B cell (primary cell): ENCODE measurements around the gene ADRA2C. TPM values are rescaled to one million over a fixed set of nuclear protein-coding genes. Genes with fewer than 3 reads are reported as not detected.

Source experiments
- ATAC-seq: fragments of 200-7000 bp; cut with Tn5 transposase; one replicate; pipeline ENCODE4 v1.10.0; 2021; ENCODE audit warnings: low read depth, mild to moderate bottlenecking, moderate number of reproducible peaks, moderate library complexity
- CTCF ChIA-PET: fragments of 350-600 bp; sonication (Branson Sonifier 250); formaldehyde crosslinking; loops from one replicate; lab custom pipeline; 2021; ENCODE audit warnings: antibody characterized with exemption, inconsistent platforms; lab: Charles Lee
- POLR2A ChIA-PET: fragments of 350-600 bp; sonication (Branson Sonifier 250); formaldehyde crosslinking; loops from one replicate; lab custom pipeline; 2021; ENCODE audit warnings: antibody characterized with exemption; lab: Charles Lee
- DNase-seq: peaks from one replicate; pipeline ENCODE4 v3.0.0; 2013
- H2AFZ ChIP-seq: 2 replicates; pipeline ENCODE4 v1.6.1; 2012; ENCODE audit warnings: mild to moderate bottlenecking, low read depth, low read length; ENCODE audit not compliant: insufficient read depth, poor library complexity, severe bottlenecking
- H3K27ac ChIP-seq, 2 donors: 1 replicate in 1 of 2; 2 replicates in 1 of 2; pipeline ENCODE4 v1.5.1; 2012 to 2013; ENCODE audit warnings: low read length in 2 of 2, mild to moderate bottlenecking in 2 of 2, moderate library complexity in 1 of 2
- H3K27me3 ChIP-seq, 4 experiments: fragments of 200-600 bp in 1 of 4; sonication (generic) in 1 of 4; replicated peaks in 1 of 4; 1 replicate in 2 of 4; 2 replicates in 2 of 4; pipeline versions ENCODE4 v1.6.1 to v1.7.0; 2013 to 2016; ENCODE audit warnings: low read length in 3 of 4, mild to moderate bottlenecking in 2 of 4, mixed read lengths in 1 of 4, moderate library complexity in 1 of 4; ENCODE audit not compliant: insufficient read depth in 4 of 4, control insufficient read depth in 3 of 4; ENCODE audit errors: control extremely low read depth in 1 of 4
- H3K36me3 ChIP-seq, 2 experiments: replicated peaks in 1 of 2; 1 replicate in 1 of 2; 2 replicates in 1 of 2; pipeline versions ENCODE4 v1.6.1 to v1.7.1; 2013; ENCODE audit warnings: low read length in 1 of 2; ENCODE audit not compliant: insufficient read depth in 2 of 2, control insufficient read depth in 1 of 2; ENCODE audit errors: control extremely low read depth in 1 of 2, extremely low read depth in 1 of 2
- H3K4me1 ChIP-seq, 2 donors: fragments of 200-600 bp in 1 of 2; sonication (generic) in 1 of 2; 1 replicate in 1 of 2; 2 replicates in 1 of 2; pipeline versions ENCODE4 v1.5.1 to v1.6.1; 2013 to 2017; ENCODE audit warnings: low read length in 2 of 2; ENCODE audit not compliant: control insufficient read depth in 2 of 2, insufficient read depth in 2 of 2
- H3K4me2 ChIP-seq: replicated peaks from 2 replicates; pipeline ENCODE3; 2012; ENCODE audit warnings: mild to moderate bottlenecking, low read depth, low read length; ENCODE audit not compliant: poor library complexity, severe bottlenecking
- H3K4me3 ChIP-seq, 5 experiments: fragments of 200-600 bp in 1 of 5; sonication (generic) in 1 of 5; 1 replicate in 3 of 5; 2 replicates in 2 of 5; pipeline versions ENCODE4 v1.5.1 to v1.7.0; 2011 to 2016; ENCODE audit warnings: low read length in 4 of 5, mild to moderate bottlenecking in 4 of 5, low read depth in 2 of 5, control low read depth in 1 of 5, moderate library complexity in 1 of 5; ENCODE audit not compliant: insufficient read depth in 1 of 5; ENCODE audit errors: control extremely low read depth in 1 of 5, extremely low read depth in 1 of 5
- H3K79me2 ChIP-seq: fragments of 200-600 bp; sonication (generic); one replicate; pipeline ENCODE4 v1.6.0; 2016; ENCODE audit warnings: low read length; ENCODE audit not compliant: control insufficient read depth, insufficient read depth
- H3K9ac ChIP-seq: fragments of 200-600 bp; sonication (generic); 2 replicates; pipeline ENCODE4 v1.6.1; 2017; ENCODE audit warnings: mild to moderate bottlenecking, low read length, moderate library complexity
- H3K9me3 ChIP-seq, 3 donors: one replicate each; pipeline versions ENCODE4 v1.6.1 to v1.7.1; 2013; ENCODE audit warnings: low read length in 2 of 3; ENCODE audit not compliant: control insufficient read depth in 2 of 3, insufficient read depth in 1 of 3; ENCODE audit errors: control extremely low read depth in 1 of 3
- H4K20me1 ChIP-seq: 2 replicates; pipeline ENCODE4 v1.6.0; 2012; ENCODE audit warnings: mild to moderate bottlenecking, low read length; ENCODE audit not compliant: insufficient read depth, control insufficient read depth, poor library complexity, severe bottlenecking
- H3K27ac Mint-ChIP-seq: one replicate; pipeline ENCODE4 v1.8.0; 2021; ENCODE audit warnings: mixed read lengths
- H3K27me3 Mint-ChIP-seq: one replicate; pipeline ENCODE4 v1.8.0; 2021; ENCODE audit warnings: mixed read lengths
- H3K4me1 Mint-ChIP-seq: one replicate; pipeline ENCODE4 v1.8.0; 2021; ENCODE audit warnings: mixed read lengths
- H3K4me3 Mint-ChIP-seq: one replicate; pipeline ENCODE4 v1.8.0; 2021; ENCODE audit warnings: mixed read lengths
- H3K9me3 Mint-ChIP-seq: one replicate; pipeline ENCODE4 v1.8.0; 2022; ENCODE audit warnings: mixed read lengths; ENCODE audit not compliant: insufficient read depth
- CTCF ChIP-seq: fragments of 200-600 bp; IDR thresholded peaks from one replicate; pipeline ENCODE4 v1.8.0; 2022; ENCODE audit warnings: antibody characterized with exemption, mild to moderate bottlenecking
- EZH2 ChIP-seq: IDR thresholded peaks from 2 replicates; pipeline ENCODE4 v1.6.1; 2012; ENCODE audit warnings: borderline replicate concordance, low read depth, mild to moderate bottlenecking, moderate library complexity, low read length; ENCODE audit not compliant: insufficient read depth, poor library complexity, severe bottlenecking
- WGBS: methylation state at CpG from one replicate; pipeline ENCODE4 v1.1.5; 2013; ENCODE audit warnings: missing lambda C conversion rate; ENCODE audit not compliant: insufficient coverage; 5-methylcytosine and 5-hydroxymethylcytosine counted together
- intact Hi-C: fragments of 100-400 bp; cut with micrococcal nuclease; formaldehyde crosslinking; loops from one replicate; pipeline ENCODE4 v1.10.0; 2022
- polyA plus RNA-seq: library from polyadenylated mRNA; depleted of rRNA; stranded (reverse); fragments of >200 nt; gene quantifications from 2 replicates; pipeline ENCODE4 v1.2.3, GENCODE V29; 2012
- total RNA-seq, 2 donors: library from RNA; stranded (reverse); fragments of 120-200 nt in 1 of 2; gene quantifications; 1 replicate in 1 of 2; 2 replicates in 1 of 2; pipeline versions ENCODE4 v1.2.3 to v1.2.4, GENCODE V29; 2013 to 2022

Gene ADRA2C
- total and polyA plus RNA-seq, 2 donors (not counting 1 experiment from before 2014, with no cell fraction given), result not detected

- intact Hi-C loops, result no loop called here
- Mint-ChIP-seq H3K4me1 (no peaks in the 10 kb centered on the region), H3K4me3 (no peak overlapping the region), H3K27me3 (no peaks in the 10 kb centered on the region), H3K9me3 (peaks cover 4% of the 10 kb centered on the region), H3K27ac (no peak overlapping the region)
- H3K36me3 ChIP-seq, result no peaks in the 10 kb centered on the region
- CTCF ChIA-PET, result no interaction called here
- H4K20me1 ChIP-seq, result no peaks in the 10 kb centered on the region
- no peak overlapping the region for H2AFZ ChIP-seq
- POLR2A ChIA-PET, result no interaction called here
- H3K4me1 ChIP-seq, result no peaks in the 10 kb centered on the region
- DNase-seq (no peak), ATAC-seq (no peak)
- no peak overlapping the region for H3K4me3 ChIP-seq
- no peak overlapping the region for H3K9ac ChIP-seq
- TF ChIP-seq EZH2 (no peak), CTCF (no peak)
- no peaks in the 10 kb centered on the region for H3K79me2 ChIP-seq
- WGBS, result 87% methylated on average over 6 of the region's 13 CpGs
- no peaks in the 10 kb centered on the region for H3K27me3 ChIP-seq
- H3K9me3 ChIP-seq, result peaks cover 0 to 23% (median 7%) of the 10 kb centered on the region in 3 donors
- H3K4me2 ChIP-seq, result no peak overlapping the region
- H3K27ac ChIP-seq, result no peak overlapping the region
These were observed 33.3 kb downstream of the ADRA2C start for GRCh38 chr4:3799496-3799895.

GRCh38 chr4:3800351-3800750 is 34.2 kb downstream of the ADRA2C start:
- Histone ChIP-seq H3K4me2 (no peak overlapping the region), H3K4me3 (no peak overlapping the region), H3K4me1 (no peaks in the 10 kb centered on the region), H3K9me3 (peaks cover 0 to 23% (median 5%) of the 10 kb centered on the region in 3 donors), H4K20me1 (no peaks in the 10 kb centered on the region), H3K27ac (no peak overlapping the region), H3K27me3 (no peaks in the 10 kb centered on the region), H3K79me2 (no peaks in the 10 kb centered on the region), H2AFZ (no peak overlapping the region), H3K9ac (no peak overlapping the region), H3K36me3 (no peaks in the 10 kb centered on the region)
- intact Hi-C loops, result no loop called here
- H3K4me3 Mint-ChIP-seq, result no peak overlapping the region
- DNase-seq (no peak), ATAC-seq (no peak)
- no peak for TF ChIP-seq EZH2
- no peak for TF ChIP-seq CTCF
- 74% methylated on average over 12 of the region's 12 CpGs for WGBS
- ChIA-PET POLR2A (no interaction called here), CTCF (no interaction called here)
- no peaks in the 10 kb centered on the region for H3K4me1 Mint-ChIP-seq
- H3K9me3 Mint-ChIP-seq, result no peaks in the 10 kb centered on the region
- no peaks in the 10 kb centered on the region for H3K27me3 Mint-ChIP-seq
- no peak overlapping the region for H3K27ac Mint-ChIP-seq
